Omental fat pad (tissue), 4 donors: Measurements from ENCODE around the gene MADCAM1. TPM values are rescaled to one million over a fixed set of nuclear protein-coding genes. Genes with fewer than 3 reads are reported as not detected.

Source experiments
- ATAC-seq: fragments of 150-250 bp; one replicate; pipeline ENCODE4 v1.9.1; 2016; ENCODE audit warnings: mild to moderate bottlenecking, moderate library complexity; ENCODE audit not compliant: low FRiP score
- DNase-seq: peaks from one replicate; pipeline ENCODE4 v3.0.0-alpha.2; 2019; ENCODE audit warnings: low spot score
- CTCF ChIP-seq, 3 donors: fragments of 450-650 bp; IDR thresholded peaks; one replicate each; pipeline ENCODE4 v1.5.1; 2016 to 2017; ENCODE audit warnings: antibody characterized with exemption in 3 of 3, mild to moderate bottlenecking in 3 of 3, moderate library complexity in 2 of 3
- total RNA-seq, 4 donors: library from RNA; depleted of rRNA; stranded (reverse); fragments of >200 nt; gene quantifications; one replicate each; pipeline ENCODE4 v1.1.0, GENCODE V29; 2016

Gene MADCAM1
- total RNA-seq, 4 donors from 2014 or later: 0.69 TPM; not detected in 3

GRCh38 chr19:531753-532560 is 35.7 kb downstream of the MADCAM1 start, which contains the start of gene CDC34:
Gene CDC34 (plus strand): TSS chr19:531760. CDS start chr19:531932, 172 bp downstream.
- DNase-seq (no peak), ATAC-seq (peak; percentile 5)

GRCh38 chr19:532561-533363 is 36.5 kb downstream of the MADCAM1 start:
- peak in 1 of 3 donors; percentile 4 for TF ChIP-seq CTCF (IDR thresholded peaks at IDR 0.05)
- no peak for DNase-seq
- peak; percentile 8 for ATAC-seq

More at GRCh38 chr19:531753-532560, 35.7 kb downstream of the MADCAM1 start, which contains the start of gene CDC34:
- TF ChIP-seq CTCF (IDR thresholded peaks at IDR 0.05): no peak

GRCh38 chr19:533364-534058 is 37.2 kb downstream of the MADCAM1 start:
- DNase-seq: no peak
- no peak for TF ChIP-seq CTCF (IDR thresholded peaks at IDR 0.05)
- ATAC-seq: no peak

- no peak for DNase-seq
- ATAC-seq: no peak
- no peak for TF ChIP-seq CTCF (IDR thresholded peaks at IDR 0.05)
Observed at GRCh38 chr19:534088-534487, 37.8 kb downstream of the MADCAM1 start.

GRCh38 chr19:535017-535835 is 38.9 kb downstream of the MADCAM1 start:
- no peak for ATAC-seq
- no peak for DNase-seq
- TF ChIP-seq CTCF (IDR thresholded peaks at IDR 0.05): no peak
